K562 treated with DMSO at 1 percent for 4 hours (cell line): Measurements from ENCODE around the gene SMR3B. TPM values are rescaled to one million over a fixed set of nuclear protein-coding genes. Genes with fewer than 3 reads are reported as not detected.

ENCODE experiments used
- total RNA-seq: library from RNA; unstranded; fragments of 300-600 nt; gene quantifications from 2 replicates; pipeline ENCODE4 v1.2.3, GENCODE V29; 2022; ENCODE audit not compliant: insufficient read depth

Gene SMR3B
- total RNA-seq, result not detected in 2 replicates

GRCh38 chr4:70382691-70383181, at the start of gene SMR3B:
Gene SMR3B (plus strand): TSS chr4:70383131. CDS start chr4:70384511, 1,380 bp downstream.

GRCh38 chr4:70334681-70335080, 48.2 kb upstream of the SMR3B start, which contains the start of gene CABS1:
Gene CABS1 (plus strand): TSS chr4:70334981. CDS start chr4:70335040, 59 bp downstream.

GRCh38 chr4:70360460-70360859, 22.5 kb upstream of the SMR3B start, which contains the start of gene SMR3A:
Gene SMR3A (plus strand): TSS chr4:70360760. CDS start chr4:70362116, 1,356 bp downstream.

GRCh38 chr4:70397580-70397979, 14.6 kb downstream of the SMR3B start, which contains the start of gene OPRPN:
Gene OPRPN (plus strand): TSS chr4:70397940. CDS start chr4:70399286, 1,346 bp downstream.

Other genes starting within 250 kb of the SMR3B start
- not detected in 2 replicates for gene PRR27, start 228.9 kb upstream of the SMR3B start, total RNA-seq
- not detected in 2 replicates for gene ODAM, start 187.4 kb upstream of the SMR3B start, total RNA-seq
- gene FDCSP, start 157.0 kb upstream of the SMR3B start, total RNA-seq, result not detected in 2 replicates
- not detected in 2 replicates for gene CSN3, start 140.5 kb upstream of the SMR3B start, total RNA-seq
- gene CABS1, start 48.1 kb upstream of the SMR3B start, total RNA-seq, result not detected in 2 replicates
- gene SMR3A, start 22.4 kb upstream of the SMR3B start, total RNA-seq, result not detected in 2 replicates
- gene OPRPN, start 14.8 kb downstream of the SMR3B start, total RNA-seq, result not detected in 2 replicates
- gene MUC7, start 89.1 kb downstream of the SMR3B start, total RNA-seq, result not detected in 2 replicates
- not detected in 2 replicates for gene AMTN, start 135.4 kb downstream of the SMR3B start, total RNA-seq
- not detected in 2 replicates for gene AMBN, start 209.1 kb downstream of the SMR3B start, total RNA-seq
- not detected in 2 replicates for gene ENAM, start 245.6 kb downstream of the SMR3B start, total RNA-seq